HG02943 (cell line): ENCODE results near the gene PTPA.
"Not testable (repeated sequence)": the region's sequence is repeated elsewhere in the genome, so short reads cannot be mapped to it uniquely, and the experiment has no call there.

Source experiments
- ATAC-seq: cut with Tn5 transposase; IDR thresholded peaks from one replicate; pipeline ENCODE4 v1.9.1; 2021; ENCODE audit warnings: mild to moderate bottlenecking, low read depth, moderate library complexity; ENCODE audit not compliant: unreplicated experiment

PTPA gene

DNA sequence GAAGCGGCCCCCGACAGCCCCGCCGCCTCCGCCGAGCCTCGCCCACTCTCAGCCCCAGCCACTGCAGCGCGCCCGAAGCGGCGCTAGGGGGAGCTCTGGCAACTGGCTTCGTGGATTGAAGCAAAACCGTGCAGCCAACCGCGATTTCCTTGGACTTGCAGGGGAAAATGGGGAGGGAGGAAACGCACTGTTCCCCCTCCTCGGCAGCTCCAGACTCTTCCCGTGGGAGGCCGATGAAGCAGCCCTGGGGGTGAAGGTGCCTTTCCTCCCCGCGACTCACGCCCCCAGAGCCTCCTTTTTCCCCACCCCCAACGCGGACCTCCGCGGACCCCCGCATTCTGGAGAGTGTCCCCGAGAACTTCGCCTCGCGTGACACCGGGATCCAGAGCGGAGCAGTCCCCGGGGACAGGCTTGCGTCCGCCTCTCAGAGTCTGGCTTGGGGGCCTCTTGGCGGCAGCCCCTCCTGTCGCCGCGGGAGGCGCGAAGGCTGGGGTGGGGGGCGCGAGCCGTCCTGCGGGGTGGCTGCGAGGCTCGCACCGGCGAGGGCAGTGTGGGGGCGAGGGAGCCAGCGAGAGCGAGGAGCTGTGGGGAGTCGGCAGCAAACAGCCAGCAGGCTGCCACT is 63.0 kb downstream of the PTPA start:
- ATAC-seq = no peak

DNA sequence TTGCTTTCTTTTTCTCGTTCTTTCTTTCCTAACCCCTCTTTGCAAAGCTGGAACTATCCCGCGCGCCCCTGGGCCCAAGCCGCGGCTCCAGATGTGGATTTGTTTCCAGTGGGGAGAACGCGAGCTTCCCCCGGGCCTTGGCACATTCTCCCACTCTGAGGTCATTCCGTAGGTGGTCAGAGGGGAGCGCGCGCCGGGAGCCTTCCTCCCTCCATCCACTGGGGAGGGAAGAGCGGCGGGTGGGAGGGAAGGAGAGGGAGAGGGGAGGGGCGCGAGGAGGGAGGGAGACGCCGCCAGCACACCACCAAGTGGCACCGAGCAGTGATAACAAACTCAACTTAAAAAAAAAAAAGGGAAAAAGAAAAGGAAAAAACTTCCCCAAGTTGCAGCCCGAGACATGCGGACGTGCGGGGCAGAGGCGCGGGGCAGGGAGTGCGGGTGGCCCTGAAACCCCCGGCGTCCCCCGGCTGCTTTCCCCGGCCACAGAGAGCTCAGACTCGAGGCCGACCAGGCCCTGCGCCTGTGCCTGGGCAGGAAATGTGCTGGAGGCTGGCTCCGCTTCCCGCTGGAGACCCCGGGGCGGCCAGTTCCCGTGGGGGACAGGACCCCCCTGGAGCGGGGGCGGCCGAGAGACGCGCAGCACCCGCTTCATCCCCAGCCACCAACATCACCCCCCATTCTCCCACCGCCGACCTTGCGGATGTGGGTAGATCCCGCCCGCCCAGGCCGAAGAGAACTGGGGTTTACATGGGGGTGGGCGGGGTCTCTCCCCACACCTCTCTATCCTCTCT is 63.7 kb downstream of the PTPA start:
- no peak for ATAC-seq

- no peak for ATAC-seq
Measured at GRCh38 chr9:129175515-129175824, 64.3 kb downstream of the PTPA start.

- no peak for ATAC-seq
Measured at GRCh38 chr9:129175825-129176633, 64.8 kb downstream of the PTPA start.

- ATAC-seq = no peak
Measured at GRCh38 chr9:129176701-129177442, 65.7 kb downstream of the PTPA start.

DNA sequence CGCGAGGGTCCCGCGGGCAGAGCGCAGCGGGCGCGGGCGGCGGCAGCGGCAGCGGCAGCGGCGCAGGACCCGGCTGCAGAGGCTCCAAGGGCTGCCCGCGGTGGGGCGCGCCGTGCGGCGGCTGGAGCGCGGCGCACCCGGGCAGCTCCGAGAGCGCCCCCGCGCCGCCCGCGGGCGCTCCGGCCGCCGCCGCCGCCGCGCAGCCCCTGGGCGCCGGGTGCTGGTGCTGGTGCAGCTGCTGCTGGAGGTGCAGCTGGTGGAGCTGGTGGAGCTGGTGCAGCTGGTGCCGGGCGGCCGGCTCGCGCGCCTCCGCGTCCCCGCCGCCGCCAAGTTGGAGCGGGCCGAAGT is 66.2 kb downstream of the PTPA start:
- ATAC-seq = peak; percentile 22

DNA sequence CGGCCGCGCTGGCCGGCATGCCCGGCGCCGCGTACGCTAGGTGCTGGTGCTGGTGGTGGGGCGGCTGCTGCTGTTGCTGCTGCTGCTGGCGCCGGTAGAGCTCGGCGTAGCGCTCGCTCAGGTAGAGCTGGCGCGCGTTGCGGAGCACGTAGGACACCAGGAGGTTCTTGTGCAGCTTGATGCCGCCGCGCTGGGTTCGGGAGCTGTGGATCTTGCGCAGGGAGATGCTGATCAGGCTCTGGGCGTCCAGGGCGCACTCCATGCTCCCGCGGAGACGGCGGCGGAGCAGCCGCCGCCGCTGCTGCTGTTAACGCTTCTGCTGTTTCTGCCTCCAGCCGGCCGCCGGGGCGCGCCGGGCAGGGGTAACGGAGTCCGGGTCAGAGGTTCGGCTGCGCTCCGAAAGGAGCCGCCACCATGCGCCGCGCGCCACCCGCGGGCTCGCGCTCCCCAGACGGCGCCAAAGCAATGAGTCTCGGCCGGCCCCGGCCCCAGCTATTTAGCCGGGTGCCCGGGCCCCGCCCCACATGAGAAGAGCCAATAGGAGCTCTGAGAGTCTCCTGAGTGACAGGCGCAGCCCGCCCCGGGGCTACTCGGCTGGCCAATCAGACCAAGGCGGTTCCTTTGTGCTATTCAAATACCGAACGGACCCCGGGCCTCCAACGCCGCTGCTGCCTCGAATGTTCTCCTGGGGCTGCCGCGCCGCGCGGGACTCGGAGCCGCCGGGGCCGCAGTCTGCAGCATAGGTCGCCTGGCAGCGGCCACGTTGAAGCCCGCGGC is 66.8 kb downstream of the PTPA start, which contains the start of gene IER5L:
IER5L (minus strand) TSS at position 471 of the 777 bp plus-strand sequence; CDS start at position 262, 209 bp downstream.
- peak; percentile 66 for ATAC-seq

DNA sequence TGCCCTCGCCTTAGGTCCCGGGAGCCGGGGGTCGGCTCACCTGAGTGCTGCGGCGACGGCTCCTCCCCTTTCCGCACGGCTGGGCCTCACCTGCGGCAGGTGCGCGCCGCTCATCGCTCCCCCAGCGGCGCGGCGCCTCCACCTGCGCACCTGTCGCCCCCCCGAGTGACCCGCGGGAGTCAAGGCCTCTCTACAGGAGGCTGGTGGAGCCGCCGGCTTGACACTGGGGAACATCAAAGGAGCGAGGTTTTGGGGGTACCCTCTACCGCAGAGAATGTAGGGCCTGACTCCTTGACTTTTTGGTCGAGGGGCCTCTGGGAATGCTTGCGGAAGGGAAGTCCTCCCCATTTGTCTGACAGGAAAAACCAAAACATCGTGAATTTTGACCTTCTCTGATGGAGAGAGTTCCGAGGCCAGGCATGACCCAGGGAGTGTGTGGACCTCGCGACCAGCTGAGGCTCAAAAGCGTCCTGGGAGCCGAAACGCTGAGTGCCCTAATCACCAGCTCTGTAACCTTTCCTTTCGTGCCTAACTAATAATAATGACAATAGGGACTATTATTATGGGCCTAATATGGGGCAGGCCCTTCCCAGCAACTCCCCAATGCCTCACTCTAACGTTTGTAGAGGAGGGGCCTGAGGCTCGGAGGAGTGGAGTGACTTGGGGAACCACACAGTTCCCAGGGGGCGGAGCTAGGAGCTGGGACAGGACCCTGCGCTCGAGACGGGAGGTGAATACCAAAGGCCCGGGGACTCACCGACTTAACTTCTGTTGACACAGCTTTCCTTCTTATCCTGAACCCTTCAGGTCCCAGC is 67.6 kb downstream of the PTPA start:
- ATAC-seq = no peak

DNA sequence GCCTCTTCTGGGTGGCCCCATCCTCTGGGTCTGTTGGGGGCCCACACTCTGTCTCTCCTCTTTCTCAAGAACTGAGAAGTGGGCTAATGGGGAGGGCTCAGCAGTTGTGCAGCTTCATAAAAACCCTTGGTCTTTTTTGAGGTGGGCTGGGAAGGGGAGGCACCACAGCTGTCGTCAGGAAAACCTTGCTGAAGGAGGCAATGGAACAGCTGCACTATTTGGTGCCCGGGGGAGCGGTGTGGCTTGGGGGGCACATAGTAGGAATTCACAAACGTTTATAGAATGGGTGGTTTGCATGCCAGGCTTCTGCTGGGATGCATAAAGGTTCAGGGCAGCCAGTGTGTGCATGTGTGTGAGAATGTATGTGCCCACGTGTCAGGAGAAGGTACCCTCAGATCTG is 70.0 kb downstream of the PTPA start:
- no peak for ATAC-seq

DNA sequence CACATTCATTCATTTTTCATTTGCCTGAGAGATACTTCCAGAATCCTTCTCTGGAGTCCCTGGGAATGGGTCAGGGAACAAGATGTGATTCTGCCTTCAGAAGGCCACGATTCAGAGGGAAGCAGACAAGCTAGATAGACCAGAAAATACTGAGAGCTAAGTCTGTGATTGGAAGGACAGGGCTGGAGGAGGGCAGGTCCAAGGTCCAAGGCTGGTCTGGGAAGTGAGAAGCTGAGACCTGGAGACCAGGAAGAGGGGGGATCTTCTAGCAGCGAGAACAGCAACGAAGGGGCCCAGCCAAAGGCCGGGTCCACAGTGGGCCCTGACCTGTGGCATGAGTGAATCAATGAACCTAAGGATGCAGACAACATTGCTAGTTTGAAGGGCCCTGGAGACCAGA is 70.9 kb downstream of the PTPA start:
- ATAC-seq = no peak

- no peak for ATAC-seq
Measured at GRCh38 chr9:129182625-129183494, 71.6 kb downstream of the PTPA start.

DNA sequence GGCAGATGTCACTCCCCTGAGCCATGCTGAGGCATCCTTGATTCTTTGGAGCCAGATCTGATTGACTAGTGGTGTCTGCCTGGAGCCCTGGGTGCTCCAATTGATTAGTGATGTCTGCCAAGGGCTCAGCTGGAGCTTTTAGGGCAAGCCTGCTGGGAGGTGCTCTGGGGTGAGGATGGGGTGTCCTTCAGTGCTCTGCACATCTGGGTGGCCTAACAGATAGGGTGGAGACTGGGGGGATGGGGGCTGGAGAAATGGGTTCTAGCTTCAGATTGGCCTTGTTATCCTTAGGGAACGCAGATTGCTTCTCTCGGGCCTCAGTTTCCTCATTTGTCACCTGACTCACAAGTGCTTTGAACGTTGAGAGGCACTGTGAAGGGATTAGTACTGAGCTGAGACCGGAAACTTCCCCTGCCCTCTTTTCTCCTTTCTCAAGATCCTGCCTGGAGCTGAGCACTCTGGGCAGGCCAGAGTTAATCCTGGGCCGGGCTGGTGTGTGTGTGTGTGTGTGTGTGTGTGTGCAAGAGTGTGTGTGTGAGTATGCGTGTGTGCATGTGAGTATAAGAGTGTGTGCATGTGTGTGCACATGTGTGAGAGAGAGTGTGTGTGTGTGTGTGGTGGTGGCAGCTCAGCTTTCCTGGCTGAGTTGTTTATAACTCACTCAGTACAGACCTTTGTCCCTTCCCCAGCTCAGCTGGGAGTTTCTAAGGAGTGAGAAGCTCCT is 72.4 kb downstream of the PTPA start:
- ATAC-seq = no peak

DNA sequence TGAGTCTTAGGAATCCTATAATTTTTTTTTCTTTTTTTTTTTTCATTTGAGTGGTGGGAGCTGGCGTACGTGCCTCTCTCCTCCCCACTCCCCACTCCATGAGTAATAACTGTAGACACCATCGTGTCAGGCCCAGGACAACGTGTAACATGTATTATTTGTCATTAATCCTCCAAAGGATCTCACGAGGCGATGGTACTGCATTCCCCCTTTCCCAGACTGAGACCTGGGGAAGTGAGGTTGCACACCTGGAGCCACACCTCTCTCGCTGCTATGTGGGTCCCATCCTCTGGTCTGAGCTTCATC is 73.0 kb downstream of the PTPA start:
- no peak for ATAC-seq

- ATAC-seq = no peak
Measured at GRCh38 chr9:129184596-129185122, 73.4 kb downstream of the PTPA start.

GRCh38 chr9:129185402-129185801 is 74.2 kb downstream of the PTPA start:
- no peak for ATAC-seq

DNA sequence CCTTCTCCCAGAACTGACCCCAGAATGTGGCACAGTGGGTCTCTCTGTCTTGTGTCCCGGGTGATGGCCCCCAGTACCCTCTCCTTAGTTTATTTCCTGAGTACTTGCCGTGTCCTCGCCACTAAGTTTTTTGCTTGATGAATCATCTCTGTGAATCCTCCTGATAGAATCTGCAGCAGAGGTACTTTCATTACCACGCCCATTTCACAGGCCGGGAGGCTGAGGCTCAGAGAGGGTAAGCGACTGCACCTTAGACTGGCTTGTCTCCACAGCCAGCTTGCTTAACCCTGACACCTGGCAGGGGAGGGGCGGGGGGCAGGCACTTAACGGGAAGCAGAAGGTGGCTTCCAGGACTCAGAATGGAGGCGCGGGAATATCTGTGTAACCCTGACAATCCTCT is 74.8 kb downstream of the PTPA start:
- no peak for ATAC-seq

GRCh38 chr9:129187042-129187441 is 75.8 kb downstream of the PTPA start:
- no peak for ATAC-seq

DNA sequence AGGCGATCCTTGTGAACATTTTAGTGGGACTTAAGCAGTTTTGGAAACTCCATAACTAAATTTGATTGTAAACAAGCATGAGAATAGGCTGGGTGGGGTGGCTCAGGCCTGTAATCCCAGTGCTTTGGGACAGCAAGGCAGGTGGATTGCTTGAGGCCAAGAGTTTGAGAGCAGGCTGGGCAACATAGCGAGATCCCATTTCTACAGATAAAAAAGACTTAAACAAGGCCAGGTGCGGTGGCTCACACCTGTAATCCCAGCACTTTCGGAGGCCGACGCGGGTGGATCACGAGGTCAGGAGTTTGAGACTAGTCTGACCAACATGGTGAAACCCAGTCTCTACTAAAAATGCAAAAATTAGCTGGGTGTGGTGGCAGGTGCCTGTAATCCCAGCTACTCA is 78.8 kb downstream of the PTPA start:
- ATAC-seq = not testable (repeated sequence)
